GM23338 (cell line): ENCODE data around the gene CTNNA1. TPM values are rescaled to one million over a fixed set of nuclear protein-coding genes. Genes with fewer than 3 reads are reported as not detected.
A peak's percentile ranks its signal among the peaks of the same experiment; 100 is the strongest.

Source experiments
- ATAC-seq: fragments of 200-7000 bp; cut with Tn5 transposase; 3 replicates; pipeline ENCODE4 v1.9.1; 2020
- DNase-seq: peaks from one replicate; pipeline ENCODE4 v3.0.0-alpha.2; 2015; ENCODE audit warnings: low spot score
- H2AFZ ChIP-seq: fragments of 200-600 bp; sonication (generic); 2 replicates; pipeline ENCODE4 v1.8.0; 2016; ENCODE audit warnings: antibody characterized with exemption, mild to moderate bottlenecking, moderate library complexity
- H3F3A ChIP-seq: fragments of 200-600 bp; sonication (generic); replicated peaks from 2 replicates; pipeline ENCODE4 v1.8.0; 2017; ENCODE audit warnings: antibody characterized with exemption, mixed run types, low read depth
- H3K27ac ChIP-seq: fragments of 200-600 bp; sonication (generic); 2 replicates; pipeline ENCODE4 v1.6.1; 2016; ENCODE audit warnings: low read depth
- H3K27me3 ChIP-seq: fragments of 200-600 bp; sonication (generic); 2 replicates; pipeline ENCODE4 v1.8.0; 2016; ENCODE audit warnings: mild to moderate bottlenecking, mixed run types, moderate library complexity; ENCODE audit not compliant: insufficient read depth
- H3K36me3 ChIP-seq: fragments of 200-600 bp; sonication (generic); 2 replicates; pipeline ENCODE4 v1.8.0; 2016; ENCODE audit warnings: mild to moderate bottlenecking; ENCODE audit not compliant: insufficient read depth
- H3K4me1 ChIP-seq: fragments of 200-600 bp; sonication (generic); 2 replicates; pipeline ENCODE4 v1.8.0; 2016; ENCODE audit warnings: mild to moderate bottlenecking, moderate library complexity; ENCODE audit not compliant: insufficient read depth
- H3K4me2 ChIP-seq: fragments of 200-600 bp; sonication (generic); 2 replicates; pipeline ENCODE4 v1.7.1; 2017; ENCODE audit warnings: mixed run types
- H3K4me3 ChIP-seq: fragments of 200-600 bp; sonication (generic); 2 replicates; pipeline ENCODE4 v1.6.1; 2016; ENCODE audit warnings: mixed run types
- H3K79me2 ChIP-seq: fragments of 200-600 bp; sonication (generic); replicated peaks from 2 replicates; pipeline ENCODE4 v1.8.0; 2017; ENCODE audit warnings: mild to moderate bottlenecking; ENCODE audit not compliant: insufficient read depth
- H3K9me2 ChIP-seq: fragments of 200-600 bp; sonication (generic); 2 replicates; pipeline ENCODE4 v1.8.0; 2017; ENCODE audit not compliant: insufficient read depth
- H4K20me1 ChIP-seq: fragments of 200-600 bp; sonication (generic); replicated peaks from 2 replicates; pipeline ENCODE4 v1.8.0; 2017; ENCODE audit warnings: mild to moderate bottlenecking; ENCODE audit not compliant: insufficient read depth
- H3K27ac Mint-ChIP-seq: 2 replicates; pipeline ENCODE4 v1.8.0; 2020; ENCODE audit warnings: inconsistent platforms, mild to moderate bottlenecking, moderate library complexity, mixed read lengths
- H3K27me3 Mint-ChIP-seq: 3 replicates; pipeline ENCODE4 v1.8.0; 2022; ENCODE audit warnings: low read depth, mild to moderate bottlenecking, moderate library complexity, mixed read lengths, inconsistent platforms; ENCODE audit not compliant: insufficient read depth, poor library complexity
- H3K36me3 Mint-ChIP-seq: 3 replicates; pipeline ENCODE4 v1.8.0; 2021; ENCODE audit warnings: low read depth, mild to moderate bottlenecking, inconsistent platforms, moderate library complexity, mixed read lengths
- H3K4me1 Mint-ChIP-seq: 3 replicates; pipeline ENCODE4 v1.8.0; 2020; ENCODE audit warnings: mild to moderate bottlenecking, inconsistent platforms, mixed read lengths
- H3K4me3 Mint-ChIP-seq: 3 replicates; pipeline ENCODE4 v1.8.0; 2021; ENCODE audit warnings: moderate library complexity, mild to moderate bottlenecking, inconsistent platforms, mixed read lengths
- H3K9me3 Mint-ChIP-seq: 3 replicates; pipeline ENCODE4 v1.8.0; 2020; ENCODE audit warnings: moderate library complexity, mild to moderate bottlenecking, inconsistent platforms, mixed read lengths
- CREB1 ChIP-seq: fragments of 250-450 bp; sonication (Bioruptor Pico); IDR thresholded peaks from 2 replicates; pipeline ENCODE4 v1.5.0; 2020; ENCODE audit warnings: low read depth, mild to moderate bottlenecking, moderate library complexity
- JUNB ChIP-seq: IDR thresholded peaks from one replicate; pipeline ENCODE4 v1.6.1; 2016; ENCODE audit warnings: antibody characterized with exemption; ENCODE audit not compliant: unreplicated experiment
- ZNF114 ChIP-seq: fragments of 250-450 bp; sonication (Bioruptor Pico); IDR thresholded peaks from 2 replicates; pipeline ENCODE4 v1.5.0; 2020; ENCODE audit warnings: mild to moderate bottlenecking, moderate library complexity
- ZNF462 ChIP-seq: fragments of 250-450 bp; sonication (Bioruptor Pico); IDR thresholded peaks from 2 replicates; pipeline ENCODE4 v1.5.0; 2020; ENCODE audit warnings: mild to moderate bottlenecking, moderate library complexity
- polyA plus RNA-seq: library from polyadenylated mRNA; unstranded; fragments of >200 nt; fragmentation: Nextera tagmentation; extraction: Ambion mirVana; gene quantifications from 2 replicates; pipeline ENCODE4 v1.2.1, GENCODE V29; 2016
- total RNA-seq: library from RNA; depleted of rRNA; stranded (reverse); fragments of >200 nt; shearing (Covaris generic); gene quantifications from 2 replicates; pipeline ENCODE4 v1.2.3, GENCODE V29; 2014
- TF ChIP-seq, protein P1 (sequence below): IDR thresholded peaks from 2 replicates; pipeline ENCODE4 v1.6.1; 2016; ENCODE audit warnings: antibody characterized with exemption
- TF ChIP-seq, protein P2 (sequence below), 2 experiments: fragments of 200-600 bp in 1 of 2; sonication (generic) in 1 of 2; conservative IDR thresholded peaks; 2 replicates each; pipeline versions ENCODE4 v1.5.1 to v1.6.1; 2016 to 2017; ENCODE audit warnings: antibody characterized with exemption in 2 of 2, low read depth in 2 of 2, mild to moderate bottlenecking in 2 of 2, moderate library complexity in 1 of 2

CTNNA1 gene
- total and polyA plus RNA-seq, 2 experiments from 2014 or later, result 111 to 348 TPM

- TF ChIP-seq ZNF462 (CRISPR knock-in tag), result no peak
- TF ChIP-seq, protein P1, sequence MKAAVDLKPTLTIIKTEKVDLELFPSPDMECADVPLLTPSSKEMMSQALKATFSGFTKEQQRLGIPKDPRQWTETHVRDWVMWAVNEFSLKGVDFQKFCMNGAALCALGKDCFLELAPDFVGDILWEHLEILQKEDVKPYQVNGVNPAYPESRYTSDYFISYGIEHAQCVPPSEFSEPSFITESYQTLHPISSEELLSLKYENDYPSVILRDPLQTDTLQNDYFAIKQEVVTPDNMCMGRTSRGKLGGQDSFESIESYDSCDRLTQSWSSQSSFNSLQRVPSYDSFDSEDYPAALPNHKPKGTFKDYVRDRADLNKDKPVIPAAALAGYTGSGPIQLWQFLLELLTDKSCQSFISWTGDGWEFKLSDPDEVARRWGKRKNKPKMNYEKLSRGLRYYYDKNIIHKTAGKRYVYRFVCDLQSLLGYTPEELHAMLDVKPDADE, result no peak
Measured at GRCh38 chr5:138824516-138824915, 71.3 kb downstream of the CTNNA1 start (continued).

- Histone ChIP-seq H3K79me2 (peaks cover 58% of the 10 kb centered on the region), H3K27ac (0 out of 2 replicates have a peak overlapping the region, but pooled peaks have one; percentile 12)
Measured at GRCh38 chr5:138824924-138825863, 72.0 kb downstream of the CTNNA1 start.

More at GRCh38 chr5:138824924-138825863, 72.0 kb downstream of the CTNNA1 start:
- Mint-ChIP-seq H3K36me3 (peaks cover 32% of the 10 kb centered on the region), H3K27ac (no peak overlapping the region), H3K4me3 (no peak overlapping the region), H3K4me1 (peaks cover 24% of the 10 kb centered on the region; the same call in 2 of the 3 replicates), H3K9me3 (no peaks in the 10 kb centered on the region), H3K27me3 (peaks cover 5% of the 10 kb centered on the region)
- DNase-seq (peak; percentile 48), ATAC-seq (peak; percentile 69)
- H3F3A ChIP-seq, result no peaks in the 10 kb centered on the region
- H3K4me1 ChIP-seq, result no peaks in the 10 kb centered on the region
- peaks cover 12% of the 10 kb centered on the region; the same call in 1 of the 2 replicates for H3K36me3 ChIP-seq
- TF ChIP-seq ZNF114 (CRISPR knock-in tag), result no peak
- TF ChIP-seq CREB1, result no peak
- TF ChIP-seq, protein P2, sequence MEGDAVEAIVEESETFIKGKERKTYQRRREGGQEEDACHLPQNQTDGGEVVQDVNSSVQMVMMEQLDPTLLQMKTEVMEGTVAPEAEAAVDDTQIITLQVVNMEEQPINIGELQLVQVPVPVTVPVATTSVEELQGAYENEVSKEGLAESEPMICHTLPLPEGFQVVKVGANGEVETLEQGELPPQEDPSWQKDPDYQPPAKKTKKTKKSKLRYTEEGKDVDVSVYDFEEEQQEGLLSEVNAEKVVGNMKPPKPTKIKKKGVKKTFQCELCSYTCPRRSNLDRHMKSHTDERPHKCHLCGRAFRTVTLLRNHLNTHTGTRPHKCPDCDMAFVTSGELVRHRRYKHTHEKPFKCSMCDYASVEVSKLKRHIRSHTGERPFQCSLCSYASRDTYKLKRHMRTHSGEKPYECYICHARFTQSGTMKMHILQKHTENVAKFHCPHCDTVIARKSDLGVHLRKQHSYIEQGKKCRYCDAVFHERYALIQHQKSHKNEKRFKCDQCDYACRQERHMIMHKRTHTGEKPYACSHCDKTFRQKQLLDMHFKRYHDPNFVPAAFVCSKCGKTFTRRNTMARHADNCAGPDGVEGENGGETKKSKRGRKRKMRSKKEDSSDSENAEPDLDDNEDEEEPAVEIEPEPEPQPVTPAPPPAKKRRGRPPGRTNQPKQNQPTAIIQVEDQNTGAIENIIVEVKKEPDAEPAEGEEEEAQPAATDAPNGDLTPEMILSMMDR (conservative IDR thresholded peaks at IDR 0.05; ENCODE audit: low read depth in 2 of 2), result peak; percentile 53 to 73
- TF ChIP-seq JUNB, result no peak
- no peak overlapping the region for H3K4me3 ChIP-seq
- H2AFZ ChIP-seq, result no peak overlapping the region
- H3K9me2 ChIP-seq, result no peaks in the 10 kb centered on the region
- H3K4me2 ChIP-seq, result no peak overlapping the region
- H4K20me1 ChIP-seq, result no peaks in the 10 kb centered on the region; the same call in 1 of the 2 replicates
- no peaks in the 10 kb centered on the region for H3K27me3 ChIP-seq
